ENCODE results near the gene KCNMB2. TPM values are rescaled to one million over a fixed set of nuclear protein-coding genes. Genes with fewer than 3 reads are reported as not detected.
A peak's percentile ranks its signal among the peaks of the same experiment; 100 is the strongest.

The KCNMB2 gene
- total RNA-seq, 4 donors from 2014 or later: 0.82 TPM; not detected in 3

GRCh38 chr3:178714925-178715832 lies 178.9 kb downstream of the KCNMB2 start:
- Histone ChIP-seq H3K36me3 (no peaks in the 10 kb centered on the region), H3K4me1 (peaks cover 0 to 20% (median 4%) of the 10 kb centered on the region in 4 donors), H3K9me3 (no peaks in the 10 kb centered on the region), H3K27ac (no peak overlapping the region), H3K27me3 (no peaks in the 10 kb centered on the region), H3K4me3 (no peak overlapping the region)
- intact Hi-C loops (cut with DNase I; ENCODE audit: low total_unique reads) (no loop called here), in situ Hi-C loops (cut with MboI; ENCODE audit: low pct_ligation_motif_present in 1 of 4, low pct_unique_long_range_greater_than_20kb in 1 of 4, low sequenced_read_pairs in 3 of 4) (no loop called here)
- WGBS, 2 donors (ENCODE audit: low coverage in 1 of 2): 63 to 75% methylated on average over 4 of the region's 4 CpGs
- no peak for DNase-seq
- TF ChIP-seq POLR2AphosphoS5 (IDR thresholded peaks at IDR 0.05): no peak
- TF ChIP-seq CTCF (IDR thresholded peaks at IDR 0.05): no peak
- TF ChIP-seq EP300 (IDR thresholded peaks at IDR 0.05; ENCODE audit: low read depth): no peak
- no peak for TF ChIP-seq POLR2A (IDR thresholded peaks at IDR 0.05)

- Histone ChIP-seq H3K9me3 (no peaks in the 10 kb centered on the region), H3K4me3 (no peak overlapping the region), H3K27ac (peak overlapping the region in 1 of 4 donors; percentile 7), H3K27me3 (no peaks in the 10 kb centered on the region), H3K36me3 (no peaks in the 10 kb centered on the region), H3K4me1 (peaks cover 0 to 20% (median 4%) of the 10 kb centered on the region in 4 donors)
- in situ Hi-C loops (cut with MboI; ENCODE audit: low pct_ligation_motif_present in 1 of 4, low pct_unique_long_range_greater_than_20kb in 1 of 4, low sequenced_read_pairs in 3 of 4) (no loop called here), intact Hi-C loops (cut with DNase I; ENCODE audit: low total_unique reads) (no loop called here)
- TF ChIP-seq CTCF (IDR thresholded peaks at IDR 0.05): no peak
- TF ChIP-seq POLR2AphosphoS5 (IDR thresholded peaks at IDR 0.05): no peak
- no peak for TF ChIP-seq EP300 (IDR thresholded peaks at IDR 0.05; ENCODE audit: low read depth)
- TF ChIP-seq POLR2A (IDR thresholded peaks at IDR 0.05): no peak
- DNase-seq: peak; percentile 8
- WGBS, 2 donors (ENCODE audit: low coverage in 1 of 2): 100% methylated on average over 1 of the region's 1 CpG; no CpG with 5 or more reads in 1 of the 2 donors
Measured at GRCh38 chr3:178718995-178719635, 182.9 kb downstream of the KCNMB2 start.

GRCh38 chr3:178732824-178733223 lies 196.6 kb downstream of the KCNMB2 start:
- Histone ChIP-seq H3K4me3 (no peak overlapping the region), H3K27me3 (no peaks in the 10 kb centered on the region), H3K9me3 (no peaks in the 10 kb centered on the region), H3K4me1 (no peaks in the 10 kb centered on the region), H3K27ac (no peak overlapping the region), H3K36me3 (no peaks in the 10 kb centered on the region)
- WGBS, 2 donors (ENCODE audit: low coverage in 1 of 2): 86 to 88% methylated on average over 4 of the region's 4 CpGs
- intact Hi-C loops (cut with DNase I; ENCODE audit: low total_unique reads): no loop called here
- no peak for DNase-seq
- TF ChIP-seq CTCF (IDR thresholded peaks at IDR 0.05): no peak
- TF ChIP-seq POLR2AphosphoS5 (IDR thresholded peaks at IDR 0.05): no peak
- TF ChIP-seq POLR2A (IDR thresholded peaks at IDR 0.05): no peak
- TF ChIP-seq EP300 (IDR thresholded peaks at IDR 0.05; ENCODE audit: low read depth): no peak
- in situ Hi-C loops (cut with MboI; ENCODE audit: low pct_ligation_motif_present in 1 of 4, low pct_unique_long_range_greater_than_20kb in 1 of 4, low sequenced_read_pairs in 3 of 4): no loop called here

- no peak for TF ChIP-seq POLR2AphosphoS5 (IDR thresholded peaks at IDR 0.05)
- no peak for TF ChIP-seq EP300 (IDR thresholded peaks at IDR 0.05; ENCODE audit: low read depth)
- TF ChIP-seq POLR2A (IDR thresholded peaks at IDR 0.05): no peak
- TF ChIP-seq CTCF (IDR thresholded peaks at IDR 0.05): no peak
- no peaks in the 10 kb centered on the region for H3K36me3 ChIP-seq
- WGBS, 2 donors (ENCODE audit: low coverage in 1 of 2): 70 to 76% methylated on average over 4 of the region's 4 CpGs
- in situ Hi-C loops (cut with MboI; ENCODE audit: low pct_ligation_motif_present in 1 of 4, low pct_unique_long_range_greater_than_20kb in 1 of 4, low sequenced_read_pairs in 3 of 4): no loop called here
- H3K27ac ChIP-seq: no peak overlapping the region
- H3K27me3 ChIP-seq: no peaks in the 10 kb centered on the region
- H3K9me3 ChIP-seq: no peaks in the 10 kb centered on the region
- intact Hi-C loops (cut with DNase I; ENCODE audit: low total_unique reads): no loop called here
- no peaks in the 10 kb centered on the region for H3K4me1 ChIP-seq
- H3K4me3 ChIP-seq: no peak overlapping the region
- DNase-seq: no peak
Measured at GRCh38 chr3:178735032-178735674, 198.9 kb downstream of the KCNMB2 start.

All from transverse colon (tissue), 4 donors.